Measurements from ENCODE around the gene CPT1C. TPM values are rescaled to one million over a fixed set of nuclear protein-coding genes. Genes with fewer than 3 reads are reported as not detected.

Gene CPT1C
- polyA plus RNA-seq, 2 donors, result 1.8 to 4.1 TPM

GRCh38 chr19:49679771-49680413 is 11.0 kb upstream of the CPT1C start:
- peaks cover 2 to 16% of the 10 kb centered on the region in 2 donors for H3K4me1 ChIP-seq (ENCODE audit: control insufficient read depth in 2 of 2, insufficient read depth in 2 of 2, low read length in 1 of 2)
- no peaks in the 10 kb centered on the region for H3K9me3 ChIP-seq (ENCODE audit: control insufficient read depth in 2 of 2, insufficient read depth in 1 of 2, low read depth in 1 of 2, low read length in 1 of 2)
- peaks cover 6 to 22% of the 10 kb centered on the region in 2 donors for H3K36me3 ChIP-seq (ENCODE audit: control insufficient read depth in 2 of 2, insufficient read depth in 2 of 2, low read length in 1 of 2)
- 57 to 58% methylated on average over 10 of the region's 10 CpGs for WGBS, 2 donors
- no peak overlapping the region for H3K4me3 ChIP-seq (ENCODE audit: low read depth in 1 of 2, low read length in 2 of 2)
- H3K27me3 ChIP-seq (ENCODE audit: control insufficient read depth in 1 of 2, insufficient read depth in 2 of 2, low read length in 2 of 2), result no peaks in the 10 kb centered on the region
- peak overlapping the region in 1 of 2 donors; percentile 36 for H3K27ac ChIP-seq (ENCODE audit: low read depth in 2 of 2, low read length in 1 of 2)

GRCh38 chr19:49680421-49681351 is 10.2 kb upstream of the CPT1C start:
- 32% methylated on average over 40 of the region's 40 CpGs for WGBS, 2 donors
- peak overlapping the region in 1 of 2 donors; percentile 15 for H3K4me3 ChIP-seq (ENCODE audit: low read depth in 1 of 2, low read length in 2 of 2)
- peak overlapping the region; percentile 36 to 43 for H3K27ac ChIP-seq (ENCODE audit: low read depth in 2 of 2, low read length in 1 of 2)
- H3K4me1 ChIP-seq (ENCODE audit: control insufficient read depth in 2 of 2, insufficient read depth in 2 of 2, low read length in 1 of 2), result peaks cover 2 to 16% of the 10 kb centered on the region in 2 donors
- no peaks in the 10 kb centered on the region for H3K9me3 ChIP-seq (ENCODE audit: control insufficient read depth in 2 of 2, insufficient read depth in 1 of 2, low read depth in 1 of 2, low read length in 1 of 2)
- no peaks in the 10 kb centered on the region for H3K27me3 ChIP-seq (ENCODE audit: control insufficient read depth in 1 of 2, insufficient read depth in 2 of 2, low read length in 2 of 2)
- peaks cover 11 to 28% of the 10 kb centered on the region in 2 donors for H3K36me3 ChIP-seq (ENCODE audit: control insufficient read depth in 2 of 2, insufficient read depth in 2 of 2, low read length in 1 of 2)

- no peak overlapping the region for H3K4me3 ChIP-seq (ENCODE audit: low read depth in 1 of 2, low read length in 2 of 2)
- no peak overlapping the region for H3K27ac ChIP-seq (ENCODE audit: low read depth in 2 of 2, low read length in 1 of 2)
- H3K4me1 ChIP-seq (ENCODE audit: control insufficient read depth in 2 of 2, insufficient read depth in 2 of 2, low read length in 1 of 2), result peaks cover 2 to 13% of the 10 kb centered on the region in 2 donors
- H3K9me3 ChIP-seq (ENCODE audit: control insufficient read depth in 2 of 2, insufficient read depth in 1 of 2, low read depth in 1 of 2, low read length in 1 of 2), result no peaks in the 10 kb centered on the region
- H3K36me3 ChIP-seq (ENCODE audit: control insufficient read depth in 2 of 2, insufficient read depth in 2 of 2, low read length in 1 of 2), result peaks cover 12 to 37% of the 10 kb centered on the region in 2 donors
- WGBS, 2 donors, result 89 to 92% methylated on average over 19 of the region's 19 CpGs
- H3K27me3 ChIP-seq (ENCODE audit: control insufficient read depth in 1 of 2, insufficient read depth in 2 of 2, low read length in 2 of 2), result no peaks in the 10 kb centered on the region
Measured at GRCh38 chr19:49681830-49682229, 9.1 kb upstream of the CPT1C start.

DNA sequence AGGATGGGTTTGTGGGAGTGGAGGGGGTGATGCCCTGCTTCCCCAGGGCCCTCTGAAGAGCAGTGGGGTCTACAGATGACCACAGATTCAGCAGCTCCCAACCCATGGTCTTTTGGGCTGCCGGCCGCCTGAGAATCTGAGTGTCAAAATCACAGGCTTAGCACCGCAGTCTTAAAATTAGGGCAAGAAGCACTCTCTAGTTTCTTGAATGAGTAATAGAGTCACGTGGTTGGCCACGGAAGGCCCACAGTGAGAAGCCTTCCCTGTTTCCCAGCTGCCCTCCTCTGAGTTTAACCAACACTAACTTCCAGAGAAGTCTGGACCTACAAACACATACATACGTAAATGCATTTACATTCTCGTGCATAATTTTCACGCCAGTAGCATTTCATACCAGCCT is 8.6 kb upstream of the CPT1C start:
- peaks cover 14 to 41% of the 10 kb centered on the region in 2 donors for H3K36me3 ChIP-seq (ENCODE audit: control insufficient read depth in 2 of 2, insufficient read depth in 2 of 2, low read length in 1 of 2)
- H3K9me3 ChIP-seq (ENCODE audit: control insufficient read depth in 2 of 2, insufficient read depth in 1 of 2, low read depth in 1 of 2, low read length in 1 of 2), result no peaks in the 10 kb centered on the region
- H3K27ac ChIP-seq (ENCODE audit: low read depth in 2 of 2, low read length in 1 of 2), result no peak overlapping the region
- no peaks in the 10 kb centered on the region for H3K27me3 ChIP-seq (ENCODE audit: control insufficient read depth in 1 of 2, insufficient read depth in 2 of 2, low read length in 2 of 2)
- no peak overlapping the region for H3K4me3 ChIP-seq (ENCODE audit: low read depth in 1 of 2, low read length in 2 of 2)
- H3K4me1 ChIP-seq (ENCODE audit: control insufficient read depth in 2 of 2, insufficient read depth in 2 of 2, low read length in 1 of 2), result peaks cover 2 to 13% of the 10 kb centered on the region in 2 donors
- 88 to 94% methylated on average over 8 of the region's 8 CpGs for WGBS, 2 donors

GRCh38 chr19:49683814-49684250 is 7.1 kb upstream of the CPT1C start:
- peaks cover 2 to 13% of the 10 kb centered on the region in 2 donors for H3K4me1 ChIP-seq (ENCODE audit: control insufficient read depth in 2 of 2, insufficient read depth in 2 of 2, low read length in 1 of 2)
- H3K36me3 ChIP-seq (ENCODE audit: control insufficient read depth in 2 of 2, insufficient read depth in 2 of 2, low read length in 1 of 2), result peaks cover 14 to 48% of the 10 kb centered on the region in 2 donors
- H3K4me3 ChIP-seq (ENCODE audit: low read depth in 1 of 2, low read length in 2 of 2), result no peak overlapping the region
- 92 to 94% methylated on average over 18 of the region's 18 CpGs for WGBS, 2 donors
- no peaks in the 10 kb centered on the region for H3K9me3 ChIP-seq (ENCODE audit: control insufficient read depth in 2 of 2, insufficient read depth in 1 of 2, low read depth in 1 of 2, low read length in 1 of 2)
- H3K27me3 ChIP-seq (ENCODE audit: control insufficient read depth in 1 of 2, insufficient read depth in 2 of 2, low read length in 2 of 2), result no peaks in the 10 kb centered on the region
- H3K27ac ChIP-seq (ENCODE audit: low read depth in 2 of 2, low read length in 1 of 2), result no peak overlapping the region

GRCh38 chr19:49684251-49684982 is 6.5 kb upstream of the CPT1C start:
- no peaks in the 10 kb centered on the region for H3K27me3 ChIP-seq (ENCODE audit: control insufficient read depth in 1 of 2, insufficient read depth in 2 of 2, low read length in 2 of 2)
- H3K27ac ChIP-seq (ENCODE audit: low read depth in 2 of 2, low read length in 1 of 2), result no peak overlapping the region
- H3K4me3 ChIP-seq (ENCODE audit: low read depth in 1 of 2, low read length in 2 of 2), result no peak overlapping the region
- no peaks in the 10 kb centered on the region for H3K9me3 ChIP-seq (ENCODE audit: control insufficient read depth in 2 of 2, insufficient read depth in 1 of 2, low read depth in 1 of 2, low read length in 1 of 2)
- H3K4me1 ChIP-seq (ENCODE audit: control insufficient read depth in 2 of 2, insufficient read depth in 2 of 2, low read length in 1 of 2), result peaks cover 1 to 9% of the 10 kb centered on the region in 2 donors
- H3K36me3 ChIP-seq (ENCODE audit: control insufficient read depth in 2 of 2, insufficient read depth in 2 of 2, low read length in 1 of 2), result peaks cover 14 to 48% of the 10 kb centered on the region in 2 donors
- 78 to 83% methylated on average over 35 of the region's 35 CpGs for WGBS, 2 donors

GRCh38 chr19:49684983-49685553 is 5.8 kb upstream of the CPT1C start:
- no peak overlapping the region for H3K4me3 ChIP-seq (ENCODE audit: low read depth in 1 of 2, low read length in 2 of 2)
- 81 to 83% methylated on average over 13 of the region's 13 CpGs for WGBS, 2 donors
- H3K4me1 ChIP-seq (ENCODE audit: control insufficient read depth in 2 of 2, insufficient read depth in 2 of 2, low read length in 1 of 2), result peaks cover 0 to 8% of the 10 kb centered on the region in 2 donors
- H3K36me3 ChIP-seq (ENCODE audit: control insufficient read depth in 2 of 2, insufficient read depth in 2 of 2, low read length in 1 of 2), result peaks cover 14 to 48% of the 10 kb centered on the region in 2 donors
- no peaks in the 10 kb centered on the region for H3K27me3 ChIP-seq (ENCODE audit: control insufficient read depth in 1 of 2, insufficient read depth in 2 of 2, low read length in 2 of 2)
- H3K27ac ChIP-seq (ENCODE audit: low read depth in 2 of 2, low read length in 1 of 2), result no peak overlapping the region
- no peaks in the 10 kb centered on the region for H3K9me3 ChIP-seq (ENCODE audit: control insufficient read depth in 2 of 2, insufficient read depth in 1 of 2, low read depth in 1 of 2, low read length in 1 of 2)

DNA sequence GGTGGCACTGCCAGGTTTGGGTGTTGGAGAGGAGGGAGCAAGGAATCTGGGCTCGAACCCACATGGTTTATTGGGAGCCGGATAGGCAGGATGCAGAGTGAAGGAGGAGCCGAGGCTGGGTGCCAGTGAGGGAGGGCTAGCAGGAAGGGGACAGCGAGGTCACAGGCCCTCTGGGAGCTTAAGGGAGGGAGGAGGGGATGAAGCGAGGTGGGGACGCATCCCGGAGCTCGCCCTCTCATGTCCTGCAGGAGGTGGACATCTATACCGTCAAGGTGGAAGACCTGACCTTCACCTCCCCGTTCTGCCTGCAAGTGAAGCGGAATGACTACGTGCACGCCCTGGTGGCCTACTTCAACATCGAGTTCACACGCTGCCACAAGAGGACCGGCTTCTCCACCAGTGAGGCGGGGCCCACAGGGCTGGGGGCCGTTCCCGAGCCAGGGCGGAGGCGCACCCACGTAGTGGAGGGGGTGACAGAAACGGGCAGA is 5.0 kb upstream of the CPT1C start:
- Histone ChIP-seq H3K9me3 (ENCODE audit: control insufficient read depth in 2 of 2, insufficient read depth in 1 of 2, low read depth in 1 of 2, low read length in 1 of 2) (no peaks in the 10 kb centered on the region), H3K27ac (ENCODE audit: low read depth in 2 of 2, low read length in 1 of 2) (no peak overlapping the region), H3K36me3 (ENCODE audit: control insufficient read depth in 2 of 2, insufficient read depth in 2 of 2, low read length in 1 of 2) (peaks cover 14 to 45% of the 10 kb centered on the region in 2 donors), H3K4me3 (ENCODE audit: low read depth in 1 of 2, low read length in 2 of 2) (no peak overlapping the region), H3K4me1 (ENCODE audit: control insufficient read depth in 2 of 2, insufficient read depth in 2 of 2, low read length in 1 of 2) (peaks cover 0 to 3% of the 10 kb centered on the region in 2 donors), H3K27me3 (ENCODE audit: control insufficient read depth in 1 of 2, insufficient read depth in 2 of 2, low read length in 2 of 2) (no peaks in the 10 kb centered on the region)
- WGBS, 2 donors, result 70 to 75% methylated on average over 23 of the region's 23 CpGs

All from esophagus (tissue), 2 donors.